Large intestine (tissue), 3 donors: ENCODE data around the gene FAM13C. TPM values are rescaled to one million over a fixed set of nuclear protein-coding genes. Genes with fewer than 3 reads are reported as not detected.

Experiments
- DNase-seq, 2 donors: peaks; one replicate each; pipeline versions ENCODE4 v3.0.0 to v3.0.0-alpha.2; 2013
- H3K27ac ChIP-seq: one replicate; pipeline ENCODE4 v1.5.1; 2013; ENCODE audit warnings: low read length
- H3K27me3 ChIP-seq: 2 replicates; pipeline ENCODE4 v1.6.1; 2013; ENCODE audit warnings: low read length; ENCODE audit not compliant: control insufficient read depth, insufficient read depth
- H3K36me3 ChIP-seq: 2 replicates; pipeline ENCODE4 v1.6.1; 2013; ENCODE audit warnings: low read length; ENCODE audit not compliant: control insufficient read depth, insufficient read depth
- H3K4me1 ChIP-seq: one replicate; pipeline ENCODE4 v1.6.1; 2013; ENCODE audit warnings: low read length; ENCODE audit not compliant: control insufficient read depth, insufficient read depth
- H3K4me3 ChIP-seq: one replicate; pipeline ENCODE4 v1.5.1; 2013; ENCODE audit warnings: low read length
- H3K9me3 ChIP-seq: one replicate; pipeline ENCODE4 v1.6.1; 2013; ENCODE audit warnings: mild to moderate bottlenecking, low read depth, low read length, moderate library complexity; ENCODE audit not compliant: control insufficient read depth
- WGBS: methylation state at CpG from one replicate; pipeline ENCODE4 v1.1.5; 2013; ENCODE audit warnings: low lambda C conversion rate; ENCODE audit not compliant: insufficient coverage; 5-methylcytosine and 5-hydroxymethylcytosine counted together
- polyA plus RNA-seq: library from polyadenylated mRNA; unstranded; fragments of 120-200 nt; gene quantifications from one replicate; pipeline ENCODE4 v1.2.1, GENCODE V29; 2013

The FAM13C gene
- polyA plus RNA-seq, 1 donor = 5.7 TPM

- 75% methylated on average over 1 of the region's 3 CpGs for WGBS
- no peak overlapping the region for H3K4me3 ChIP-seq
These were observed 22.4 kb upstream of the FAM13C start for GRCh38 chr10:59384761-59385160.

GRCh38 chr10:59383908-59384307 lies 21.6 kb upstream of the FAM13C start:
- no peaks in the 10 kb centered on the region for H3K4me1 ChIP-seq
- 60% methylated on average over 1 of the region's 3 CpGs for WGBS
- no peaks in the 10 kb centered on the region for H3K36me3 ChIP-seq
- H3K4me3 ChIP-seq = no peak overlapping the region
- no peak overlapping the region for H3K27ac ChIP-seq
- H3K9me3 ChIP-seq = no peaks in the 10 kb centered on the region
- H3K27me3 ChIP-seq = no peaks in the 10 kb centered on the region
- DNase-seq = no peak

More at GRCh38 chr10:59384761-59385160, 22.4 kb upstream of the FAM13C start:
- H3K27ac ChIP-seq = no peak overlapping the region
- no peaks in the 10 kb centered on the region for H3K9me3 ChIP-seq
- no peak for DNase-seq
- H3K36me3 ChIP-seq = no peaks in the 10 kb centered on the region
- H3K4me1 ChIP-seq = no peaks in the 10 kb centered on the region
- H3K27me3 ChIP-seq = no peaks in the 10 kb centered on the region

GRCh38 chr10:59383436-59383835 lies 21.1 kb upstream of the FAM13C start:
- Histone ChIP-seq H3K27me3 (no peaks in the 10 kb centered on the region), H3K36me3 (no peaks in the 10 kb centered on the region), H3K27ac (no peak overlapping the region)

GRCh38 chr10:59382831-59383295 lies 20.5 kb upstream of the FAM13C start:
- no peaks in the 10 kb centered on the region for H3K4me1 ChIP-seq
- no CpG with 5 or more reads among the region's 3 CpGs for WGBS
- DNase-seq = peak; percentile 9 to 12

More at GRCh38 chr10:59383436-59383835, 21.1 kb upstream of the FAM13C start:
- Histone ChIP-seq H3K4me1 (no peaks in the 10 kb centered on the region), H3K9me3 (no peaks in the 10 kb centered on the region), H3K4me3 (no peak overlapping the region)
- WGBS = 83% methylated on average over 1 of the region's 1 CpG
- DNase-seq = no peak

GRCh38 chr10:59381687-59382086 lies 19.3 kb upstream of the FAM13C start:
- H3K4me3 ChIP-seq = no peak overlapping the region
- no peaks in the 10 kb centered on the region for H3K4me1 ChIP-seq
- H3K36me3 ChIP-seq = no peaks in the 10 kb centered on the region
- H3K9me3 ChIP-seq = no peaks in the 10 kb centered on the region
- WGBS = no CpG with 5 or more reads among the region's 1 CpG
- no peak for DNase-seq
- no peaks in the 10 kb centered on the region for H3K27me3 ChIP-seq
- H3K27ac ChIP-seq = no peak overlapping the region

More at GRCh38 chr10:59382831-59383295, 20.5 kb upstream of the FAM13C start:
- Histone ChIP-seq H3K27me3 (no peaks in the 10 kb centered on the region), H3K4me3 (no peak overlapping the region), H3K36me3 (no peaks in the 10 kb centered on the region), H3K9me3 (no peaks in the 10 kb centered on the region), H3K27ac (no peak overlapping the region)

GRCh38 chr10:59376846-59377245 lies 14.5 kb upstream of the FAM13C start:
- Histone ChIP-seq H3K27ac (no peak overlapping the region), H3K4me1 (no peaks in the 10 kb centered on the region)
- whole genome bisulfite sequencing = 100% methylated on average over 1 of the region's 3 CpGs

DNA sequence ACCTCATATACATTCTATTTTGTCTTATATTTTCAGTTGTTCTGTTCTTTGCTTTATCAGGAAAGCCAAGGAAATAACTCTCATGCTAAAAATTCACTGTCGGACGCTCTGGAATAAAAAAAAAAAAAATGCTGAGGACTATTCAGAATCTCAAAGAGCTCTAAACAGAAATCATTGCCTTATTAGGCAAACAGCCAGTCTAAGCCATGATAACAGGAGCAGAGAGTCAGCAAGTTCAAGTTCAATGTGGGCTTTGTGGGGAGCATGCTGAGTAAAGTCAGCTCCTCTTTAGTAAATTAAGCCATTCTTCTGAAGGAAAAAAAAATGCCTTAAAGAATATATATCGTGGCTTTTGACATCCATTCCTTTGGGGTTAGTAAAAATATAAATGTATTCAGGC lies 13.6 kb upstream of the FAM13C start:
- 77% methylated on average over 3 of the region's 3 CpGs for WGBS
- H3K4me3 ChIP-seq = no peak overlapping the region
- no peaks in the 10 kb centered on the region for H3K36me3 ChIP-seq
- H3K27me3 ChIP-seq = peaks cover 3% of the 10 kb centered on the region
- no peak overlapping the region for H3K27ac ChIP-seq
- no peak for DNase-seq
- no peaks in the 10 kb centered on the region for H3K9me3 ChIP-seq
- no peaks in the 10 kb centered on the region for H3K4me1 ChIP-seq

More at GRCh38 chr10:59376846-59377245, 14.5 kb upstream of the FAM13C start:
- no peak overlapping the region for H3K4me3 ChIP-seq
- no peaks in the 10 kb centered on the region for H3K36me3 ChIP-seq
- no peak for DNase-seq
- no peaks in the 10 kb centered on the region for H3K9me3 ChIP-seq
- H3K27me3 ChIP-seq = peaks cover 3% of the 10 kb centered on the region

- DNase-seq = no peak
- no peak overlapping the region for H3K4me3 ChIP-seq
These were observed 12.6 kb upstream of the FAM13C start for GRCh38 chr10:59374916-59375315.

GRCh38 chr10:59373071-59373470 lies 10.7 kb upstream of the FAM13C start:
- no peaks in the 10 kb centered on the region for H3K4me1 ChIP-seq
- no peak for DNase-seq
- no peaks in the 10 kb centered on the region for H3K9me3 ChIP-seq
- no peaks in the 10 kb centered on the region for H3K36me3 ChIP-seq
- WGBS = 80% methylated on average over 1 of the region's 3 CpGs
- peaks cover 3% of the 10 kb centered on the region for H3K27me3 ChIP-seq
- no peak overlapping the region for H3K27ac ChIP-seq
- H3K4me3 ChIP-seq = no peak overlapping the region

More at GRCh38 chr10:59374916-59375315, 12.6 kb upstream of the FAM13C start:
- no peak overlapping the region for H3K27ac ChIP-seq
- no peaks in the 10 kb centered on the region for H3K4me1 ChIP-seq
- H3K36me3 ChIP-seq = no peaks in the 10 kb centered on the region
- no peaks in the 10 kb centered on the region for H3K9me3 ChIP-seq
- peaks cover 3% of the 10 kb centered on the region for H3K27me3 ChIP-seq

DNA sequence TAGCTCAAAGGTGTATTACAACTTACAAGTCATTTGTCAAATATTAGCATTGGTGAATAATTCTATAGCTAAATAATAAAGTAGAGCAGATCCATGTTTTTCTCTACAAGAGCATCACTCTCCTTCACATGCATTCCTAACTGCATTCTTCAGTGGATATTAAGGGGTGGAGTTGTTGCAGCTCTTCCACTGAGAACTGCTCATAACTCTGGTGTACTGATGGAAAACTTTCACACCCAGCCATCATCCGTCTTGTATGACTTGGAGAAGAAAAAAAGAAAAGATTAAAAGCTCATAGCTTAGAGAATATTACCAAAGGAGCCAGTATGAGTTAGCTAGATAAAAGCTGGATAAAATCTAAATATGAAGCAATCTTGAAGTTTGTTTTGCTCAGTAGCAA lies 10.2 kb upstream of the FAM13C start:
- Histone ChIP-seq H3K9me3 (no peaks in the 10 kb centered on the region), H3K36me3 (no peaks in the 10 kb centered on the region), H3K4me1 (no peaks in the 10 kb centered on the region), H3K4me3 (no peak overlapping the region), H3K27me3 (peaks cover 3% of the 10 kb centered on the region), H3K27ac (no peak overlapping the region)
- 63% methylated on average over 1 of the region's 1 CpG for WGBS
- DNase-seq = no peak

GRCh38 chr10:59366290-59366689 lies 3.9 kb upstream of the FAM13C start:
- Histone ChIP-seq H3K27me3 (peaks cover 7% of the 10 kb centered on the region), H3K9me3 (no peaks in the 10 kb centered on the region), H3K4me3 (no peak overlapping the region), H3K4me1 (peaks cover 4% of the 10 kb centered on the region), H3K36me3 (no peaks in the 10 kb centered on the region), H3K27ac (no peak overlapping the region)
- DNase-seq = peak; percentile 8 to 13
- WGBS = 80% methylated on average over 1 of the region's 3 CpGs
